ENCODE data around the gene NOX5.

Gene NOX5

DNA sequence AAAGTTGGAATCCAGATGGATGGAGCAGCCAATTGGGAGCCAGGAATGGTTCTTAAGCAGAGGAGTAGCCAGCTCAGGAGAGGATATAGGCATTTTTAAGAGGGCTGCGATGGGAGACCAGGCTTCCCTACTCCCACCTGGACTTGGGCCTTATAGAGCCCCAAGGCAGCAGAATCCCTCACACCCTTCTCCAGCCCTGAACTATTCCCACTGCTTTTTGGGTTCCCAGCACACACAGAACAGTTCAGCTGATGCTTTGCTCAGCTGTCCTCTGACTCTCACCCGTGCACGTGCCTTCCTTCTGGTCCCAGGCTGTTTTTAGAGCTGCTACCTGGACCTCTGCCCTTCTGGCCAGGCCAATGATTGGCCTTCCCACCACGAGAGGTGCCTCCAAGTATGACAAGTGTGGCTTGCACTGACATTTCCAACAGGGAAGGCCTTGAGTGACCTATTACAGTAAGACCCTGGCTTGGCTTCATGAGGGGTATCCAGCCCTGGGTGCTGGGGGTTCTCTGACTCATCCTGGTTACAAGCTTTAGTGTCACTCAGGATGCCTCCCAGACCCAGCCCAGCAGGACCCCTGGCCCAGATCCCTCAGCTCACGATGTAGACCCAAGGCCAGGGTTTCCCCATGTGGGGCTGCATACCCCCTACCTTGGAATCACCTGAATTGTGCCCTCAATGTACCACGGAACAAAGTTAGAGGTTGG, 25.2 kb downstream of the NOX5 start:
- Histone ChIP-seq H3K4me1 (ENCODE audit: control insufficient read depth in 1 of 2, insufficient read depth in 2 of 2, low read length in 2 of 2) (no peaks in the 10 kb centered on the region), H3K27ac (ENCODE audit: low read length) (no peak overlapping the region), H3K27me3 (ENCODE audit: low read depth, low read length) (no peaks in the 10 kb centered on the region), H3K4me3 (ENCODE audit: low read depth in 1 of 2, low read length in 2 of 2) (no peak overlapping the region), H3K9me3 (ENCODE audit: control insufficient read depth in 1 of 2, low read length in 2 of 2) (no peaks in the 10 kb centered on the region), H3K36me3 (ENCODE audit: control insufficient read depth in 1 of 2, insufficient read depth in 2 of 2, low read length in 2 of 2) (no peaks in the 10 kb centered on the region)

DNA sequence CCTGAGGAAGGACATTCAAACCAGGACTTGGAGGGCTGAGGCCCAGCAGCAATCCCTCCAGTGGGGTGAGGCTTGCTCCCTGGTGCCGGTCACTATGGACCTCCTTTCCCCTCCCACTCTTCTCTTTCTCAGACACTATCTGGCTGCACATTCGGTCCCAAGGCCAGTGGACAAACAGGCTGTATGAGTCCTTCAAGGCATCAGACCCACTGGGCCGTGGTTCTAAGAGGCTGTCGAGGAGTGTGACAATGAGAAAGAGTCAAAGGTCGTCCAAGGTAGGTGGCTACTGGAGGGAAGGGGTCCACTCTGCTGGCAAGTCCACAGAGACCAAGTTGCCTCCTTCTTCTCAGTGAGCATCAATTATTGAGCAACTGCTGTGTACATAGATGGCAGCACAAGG, 28.0 kb downstream of the NOX5 start:
- no peak overlapping the region for H3K4me3 ChIP-seq (ENCODE audit: low read depth in 1 of 2, low read length in 2 of 2)
- no peak overlapping the region for H3K27ac ChIP-seq (ENCODE audit: low read length)
- H3K36me3 ChIP-seq (ENCODE audit: control insufficient read depth in 1 of 2, insufficient read depth in 2 of 2, low read length in 2 of 2): no peaks in the 10 kb centered on the region
- H3K9me3 ChIP-seq (ENCODE audit: control insufficient read depth in 1 of 2, low read length in 2 of 2): no peaks in the 10 kb centered on the region
- H3K27me3 ChIP-seq (ENCODE audit: low read depth, low read length): no peaks in the 10 kb centered on the region
- H3K4me1 ChIP-seq (ENCODE audit: control insufficient read depth in 1 of 2, insufficient read depth in 2 of 2, low read length in 2 of 2): no peaks in the 10 kb centered on the region

DNA sequence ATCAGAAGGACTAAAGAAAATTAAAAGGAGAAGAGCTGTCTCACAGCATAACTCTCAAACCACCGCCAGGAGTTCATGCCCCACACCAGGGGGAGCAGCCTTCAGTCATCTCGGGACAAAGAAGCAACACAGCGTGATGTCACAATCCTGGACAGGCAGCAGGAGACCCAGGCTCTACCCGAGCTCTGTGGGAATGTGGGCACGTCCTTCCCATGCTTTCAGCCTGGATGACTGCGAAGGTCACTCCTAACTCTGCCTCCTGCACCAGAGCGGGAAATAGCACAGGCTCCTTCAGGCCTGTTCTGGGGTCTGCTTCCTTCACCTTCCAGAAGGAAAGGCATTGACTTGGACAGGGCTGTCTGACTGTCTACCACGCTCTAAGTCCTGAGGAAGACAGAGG, 31.3 kb downstream of the NOX5 start:
- Histone ChIP-seq H3K27ac (ENCODE audit: low read length) (no peak overlapping the region), H3K27me3 (ENCODE audit: low read depth, low read length) (no peaks in the 10 kb centered on the region), H3K4me3 (ENCODE audit: low read depth in 1 of 2, low read length in 2 of 2) (no peak overlapping the region), H3K4me1 (ENCODE audit: control insufficient read depth in 1 of 2, insufficient read depth in 2 of 2, low read length in 2 of 2) (no peaks in the 10 kb centered on the region), H3K9me3 (ENCODE audit: control insufficient read depth in 1 of 2, low read length in 2 of 2) (no peaks in the 10 kb centered on the region), H3K36me3 (ENCODE audit: control insufficient read depth in 1 of 2, insufficient read depth in 2 of 2, low read length in 2 of 2) (no peaks in the 10 kb centered on the region)

DNA sequence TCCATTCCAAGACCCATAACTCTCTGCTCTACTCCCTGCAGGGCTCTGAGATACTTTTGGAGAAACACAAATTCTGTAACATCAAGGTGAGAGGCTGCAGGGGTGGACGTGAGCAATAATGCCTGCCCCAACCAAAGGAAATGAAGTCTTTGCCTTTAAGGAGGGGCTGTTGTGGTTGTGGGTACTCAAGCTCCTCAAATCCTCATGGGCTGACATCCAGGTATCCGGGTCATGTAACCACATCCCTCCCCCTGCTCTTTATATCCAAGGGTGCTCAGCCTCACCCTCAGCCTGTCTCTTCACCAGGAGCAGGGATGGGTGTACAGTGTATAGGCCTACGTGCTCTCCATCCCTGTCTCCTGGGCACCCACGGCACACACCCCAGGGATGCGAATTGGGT, 32.3 kb downstream of the NOX5 start:
- Histone ChIP-seq H3K4me3 (ENCODE audit: low read depth in 1 of 2, low read length in 2 of 2) (no peak overlapping the region), H3K27ac (ENCODE audit: low read length) (no peak overlapping the region), H3K9me3 (ENCODE audit: control insufficient read depth in 1 of 2, low read length in 2 of 2) (no peaks in the 10 kb centered on the region), H3K27me3 (ENCODE audit: low read depth, low read length) (no peaks in the 10 kb centered on the region), H3K4me1 (ENCODE audit: control insufficient read depth in 1 of 2, insufficient read depth in 2 of 2, low read length in 2 of 2) (no peaks in the 10 kb centered on the region), H3K36me3 (ENCODE audit: control insufficient read depth in 1 of 2, insufficient read depth in 2 of 2, low read length in 2 of 2) (no peaks in the 10 kb centered on the region)

DNA sequence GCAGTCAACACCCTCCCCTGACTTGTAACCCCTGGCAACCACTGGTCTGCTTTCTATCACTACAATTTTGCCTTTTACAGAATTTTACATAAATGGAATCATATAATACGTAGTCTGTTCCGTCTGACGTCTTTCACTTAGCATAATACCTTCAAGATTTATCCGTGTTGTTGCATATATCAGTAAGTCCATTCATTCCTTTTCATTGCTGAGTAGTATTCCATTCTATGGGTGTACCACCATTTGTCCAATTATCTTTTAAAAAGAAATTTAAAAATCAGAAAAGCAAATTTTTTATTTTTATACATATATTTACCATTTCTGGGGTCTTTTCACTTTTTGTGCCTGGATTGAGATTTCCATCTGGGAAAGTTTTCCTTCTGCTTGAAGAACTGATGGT, 35.5 kb downstream of the NOX5 start:
- H3K4me3 ChIP-seq (ENCODE audit: low read depth in 1 of 2, low read length in 2 of 2): no peak overlapping the region
- H3K9me3 ChIP-seq (ENCODE audit: control insufficient read depth in 1 of 2, low read length in 2 of 2): no peaks in the 10 kb centered on the region
- no peak overlapping the region for H3K27ac ChIP-seq (ENCODE audit: low read length)
- no peaks in the 10 kb centered on the region for H3K27me3 ChIP-seq (ENCODE audit: low read depth, low read length)
- no peaks in the 10 kb centered on the region for H3K36me3 ChIP-seq (ENCODE audit: control insufficient read depth in 1 of 2, insufficient read depth in 2 of 2, low read length in 2 of 2)
- H3K4me1 ChIP-seq (ENCODE audit: control insufficient read depth in 1 of 2, insufficient read depth in 2 of 2, low read length in 2 of 2): no peaks in the 10 kb centered on the region

DNA sequence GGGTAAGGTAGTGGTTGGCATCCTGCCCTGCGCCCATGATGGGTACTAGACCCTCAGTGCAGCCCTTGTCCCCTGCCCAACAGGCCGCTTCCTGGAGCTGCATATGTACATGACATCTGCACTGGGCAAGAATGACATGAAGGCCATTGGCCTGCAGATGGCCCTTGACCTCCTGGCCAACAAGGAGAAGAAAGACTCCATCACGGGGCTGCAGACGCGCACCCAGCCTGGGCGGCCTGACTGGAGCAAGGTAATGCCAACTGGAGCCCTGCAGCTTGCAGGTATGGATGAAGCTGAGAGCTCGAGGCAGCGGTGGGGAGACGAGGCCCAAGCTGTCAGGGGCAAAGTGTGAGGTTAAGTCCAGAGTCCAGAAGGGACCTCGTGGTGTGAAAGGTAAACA, 40.8 kb downstream of the NOX5 start:
- no peak overlapping the region for H3K4me3 ChIP-seq (ENCODE audit: low read depth in 1 of 2, low read length in 2 of 2)
- H3K4me1 ChIP-seq (ENCODE audit: control insufficient read depth in 1 of 2, insufficient read depth in 2 of 2, low read length in 2 of 2): peaks cover 0 to 6% of the 10 kb centered on the region in 2 donors
- no peak overlapping the region for H3K27ac ChIP-seq (ENCODE audit: low read length)
- H3K27me3 ChIP-seq (ENCODE audit: low read depth, low read length): no peaks in the 10 kb centered on the region
- H3K36me3 ChIP-seq (ENCODE audit: control insufficient read depth in 1 of 2, insufficient read depth in 2 of 2, low read length in 2 of 2): no peaks in the 10 kb centered on the region
- H3K9me3 ChIP-seq (ENCODE audit: control insufficient read depth in 1 of 2, low read length in 2 of 2): no peaks in the 10 kb centered on the region

DNA sequence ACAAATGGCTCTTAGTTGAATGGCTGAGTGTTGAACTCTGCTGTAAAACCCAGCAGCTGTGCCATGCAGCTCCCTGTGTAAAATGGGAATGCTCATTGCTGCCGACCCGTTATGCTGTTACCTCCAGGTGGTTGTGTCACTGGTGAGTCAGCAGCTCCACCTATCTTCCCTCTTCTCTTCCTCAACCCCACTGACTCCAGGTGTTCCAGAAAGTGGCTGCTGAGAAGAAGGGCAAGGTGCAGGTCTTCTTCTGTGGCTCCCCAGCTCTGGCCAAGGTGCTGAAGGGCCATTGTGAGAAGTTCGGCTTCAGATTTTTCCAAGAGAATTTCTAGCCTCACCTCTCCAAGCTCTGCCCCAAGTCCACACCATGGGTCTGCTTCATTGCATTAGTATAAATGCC, 41.9 kb downstream of the NOX5 start:
- Histone ChIP-seq H3K36me3 (ENCODE audit: control insufficient read depth in 1 of 2, insufficient read depth in 2 of 2, low read length in 2 of 2) (no peaks in the 10 kb centered on the region), H3K4me3 (ENCODE audit: low read depth in 1 of 2, low read length in 2 of 2) (no peak overlapping the region), H3K9me3 (ENCODE audit: control insufficient read depth in 1 of 2, low read length in 2 of 2) (no peaks in the 10 kb centered on the region), H3K27me3 (ENCODE audit: low read depth, low read length) (no peaks in the 10 kb centered on the region), H3K27ac (ENCODE audit: low read length) (no peak overlapping the region), H3K4me1 (ENCODE audit: control insufficient read depth in 1 of 2, insufficient read depth in 2 of 2, low read length in 2 of 2) (peaks cover 0 to 7% of the 10 kb centered on the region in 2 donors)

DNA sequence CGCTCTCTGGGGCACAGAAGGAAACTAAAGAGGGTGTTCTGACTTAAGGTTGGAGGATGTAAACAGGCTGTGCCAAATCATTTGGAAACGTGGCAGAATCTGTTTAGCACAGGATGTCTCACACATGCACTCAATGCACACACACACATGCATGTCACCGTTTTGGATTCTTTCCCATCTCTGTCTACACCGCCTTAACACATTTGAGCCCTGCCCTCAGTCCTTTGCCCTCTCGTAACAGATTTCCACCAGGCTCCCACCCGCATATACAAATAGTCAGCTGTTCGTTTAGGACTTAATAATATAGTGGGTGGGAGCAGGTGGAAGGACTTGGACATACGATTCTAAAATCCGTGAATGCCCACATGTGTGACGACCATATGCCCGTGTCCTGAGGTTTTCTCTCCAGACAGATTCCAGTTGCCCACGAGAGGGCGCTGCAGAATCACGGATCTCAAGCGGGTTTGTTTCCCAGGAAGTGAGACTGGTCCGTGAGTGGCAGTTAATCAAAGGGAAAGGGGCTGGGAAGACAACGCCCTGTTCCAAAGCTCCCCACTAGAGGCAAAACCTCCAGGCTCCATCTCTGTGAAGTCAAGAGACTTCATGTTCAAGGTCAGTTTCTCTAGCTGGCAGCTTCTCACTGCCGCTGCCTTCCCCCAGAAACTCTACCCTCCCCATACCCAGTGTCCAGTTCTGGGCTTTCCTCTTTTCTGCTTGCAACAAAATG, 44.5 kb downstream of the NOX5 start:
- no peaks in the 10 kb centered on the region for H3K9me3 ChIP-seq (ENCODE audit: control insufficient read depth in 1 of 2, low read length in 2 of 2)
- H3K4me3 ChIP-seq (ENCODE audit: low read depth in 1 of 2, low read length in 2 of 2): no peak overlapping the region
- H3K27ac ChIP-seq (ENCODE audit: low read length): no peak overlapping the region
- no peaks in the 10 kb centered on the region for H3K36me3 ChIP-seq (ENCODE audit: control insufficient read depth in 1 of 2, insufficient read depth in 2 of 2, low read length in 2 of 2)
- H3K27me3 ChIP-seq (ENCODE audit: low read depth, low read length): no peaks in the 10 kb centered on the region
- H3K4me1 ChIP-seq (ENCODE audit: control insufficient read depth in 1 of 2, insufficient read depth in 2 of 2, low read length in 2 of 2): peaks cover 0 to 7% of the 10 kb centered on the region in 2 donors

DNA sequence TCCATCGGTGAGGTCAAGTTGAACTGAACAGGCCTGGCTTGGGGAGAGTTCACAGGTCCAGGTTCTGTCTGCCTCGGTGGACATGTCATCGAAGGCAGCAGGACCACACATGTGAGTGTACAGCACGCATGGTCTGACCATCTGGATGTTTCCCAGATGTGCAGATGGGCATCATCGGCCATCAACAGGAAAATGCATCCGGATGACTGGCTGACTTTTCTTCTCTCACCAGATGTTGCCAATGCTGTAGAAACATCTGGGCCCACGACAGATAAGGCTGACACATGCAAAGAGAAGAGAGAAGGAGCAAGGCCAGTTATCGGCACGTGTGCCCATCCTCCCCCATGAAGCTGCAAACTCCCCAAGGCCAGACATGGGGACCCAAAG, 45.1 kb downstream of the NOX5 start:
- Histone ChIP-seq H3K27ac (ENCODE audit: low read length) (no peak overlapping the region), H3K9me3 (ENCODE audit: control insufficient read depth in 1 of 2, low read length in 2 of 2) (no peaks in the 10 kb centered on the region), H3K4me1 (ENCODE audit: control insufficient read depth in 1 of 2, insufficient read depth in 2 of 2, low read length in 2 of 2) (peaks cover 0 to 7% of the 10 kb centered on the region in 2 donors), H3K4me3 (ENCODE audit: low read depth in 1 of 2, low read length in 2 of 2) (no peak overlapping the region), H3K27me3 (ENCODE audit: low read depth, low read length) (no peaks in the 10 kb centered on the region), H3K36me3 (ENCODE audit: control insufficient read depth in 1 of 2, insufficient read depth in 2 of 2, low read length in 2 of 2) (no peaks in the 10 kb centered on the region)

DNA sequence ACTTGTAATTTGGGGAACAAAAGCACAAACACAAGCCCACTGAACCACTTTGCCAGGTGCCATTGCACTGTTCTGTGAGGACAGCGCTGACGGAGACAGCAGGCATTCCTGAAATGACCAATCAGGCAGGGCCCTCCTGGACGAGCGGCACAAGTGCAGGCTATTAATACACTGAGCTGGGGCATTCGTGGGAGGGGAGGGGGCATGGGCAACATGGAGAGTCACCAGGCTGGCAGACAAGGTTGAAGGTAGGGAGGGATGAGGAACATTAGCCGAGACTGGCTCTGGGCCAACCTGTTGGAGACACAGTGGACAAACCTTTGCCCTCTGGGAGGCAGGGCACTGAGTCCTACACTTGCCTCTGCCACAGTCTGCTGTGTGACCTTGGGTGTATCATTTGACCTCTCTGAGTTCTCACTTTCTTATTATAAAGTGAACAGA, 45.6 kb downstream of the NOX5 start:
- Histone ChIP-seq H3K27me3 (ENCODE audit: low read depth, low read length) (no peaks in the 10 kb centered on the region), H3K36me3 (ENCODE audit: control insufficient read depth in 1 of 2, insufficient read depth in 2 of 2, low read length in 2 of 2) (no peaks in the 10 kb centered on the region), H3K9me3 (ENCODE audit: control insufficient read depth in 1 of 2, low read length in 2 of 2) (no peaks in the 10 kb centered on the region), H3K27ac (ENCODE audit: low read length) (no peak overlapping the region), H3K4me1 (ENCODE audit: control insufficient read depth in 1 of 2, insufficient read depth in 2 of 2, low read length in 2 of 2) (peaks cover 0 to 7% of the 10 kb centered on the region in 2 donors), H3K4me3 (ENCODE audit: low read depth in 1 of 2, low read length in 2 of 2) (no peak overlapping the region)

DNA sequence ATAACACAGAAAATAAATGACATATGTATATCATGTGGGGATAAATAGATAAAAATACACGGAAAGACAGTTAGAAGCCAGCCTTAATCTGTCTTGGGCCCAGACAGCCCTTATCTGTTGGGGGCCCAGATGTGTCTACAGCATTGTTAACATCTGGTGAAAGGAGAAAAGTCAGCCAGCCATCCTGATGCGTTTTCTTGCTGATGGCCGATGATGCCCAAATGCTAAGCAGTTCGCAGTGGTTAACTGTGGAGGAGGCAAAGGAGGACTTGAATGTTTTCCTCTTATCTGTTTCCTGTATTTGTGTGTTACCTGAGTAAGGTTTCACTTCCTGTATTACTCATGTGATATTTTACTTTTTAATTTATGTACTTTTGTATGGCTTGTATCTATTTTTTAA, 46.2 kb downstream of the NOX5 start:
- Histone ChIP-seq H3K36me3 (ENCODE audit: control insufficient read depth in 1 of 2, insufficient read depth in 2 of 2, low read length in 2 of 2) (no peaks in the 10 kb centered on the region), H3K27me3 (ENCODE audit: low read depth, low read length) (no peaks in the 10 kb centered on the region), H3K4me1 (ENCODE audit: control insufficient read depth in 1 of 2, insufficient read depth in 2 of 2, low read length in 2 of 2) (peaks cover 0 to 7% of the 10 kb centered on the region in 2 donors), H3K4me3 (ENCODE audit: low read depth in 1 of 2, low read length in 2 of 2) (no peak overlapping the region), H3K27ac (ENCODE audit: low read length) (no peak overlapping the region), H3K9me3 (ENCODE audit: control insufficient read depth in 1 of 2, low read length in 2 of 2) (no peaks in the 10 kb centered on the region)
